Chondrocyte (in vitro differentiated cells): ENCODE results near the gene KMT2B. TPM values are rescaled to one million over a fixed set of nuclear protein-coding genes. Genes with fewer than 3 reads are reported as not detected.

Experiments
- DNase-seq: peaks from one replicate; pipeline ENCODE4 v3.0.0; 2021; ENCODE audit warnings: mixed read lengths, low spot score
- H3K27ac Mint-ChIP-seq: one replicate; pipeline ENCODE4 v1.8.0; 2021; ENCODE audit warnings: mild to moderate bottlenecking, moderate library complexity, mixed read lengths; ENCODE audit not compliant: unreplicated experiment
- H3K27me3 Mint-ChIP-seq: 2 replicates; pipeline ENCODE4 v1.8.0; 2021; ENCODE audit warnings: low read depth, mixed read lengths
- H3K36me3 Mint-ChIP-seq: 2 replicates; pipeline ENCODE4 v1.8.0; 2021; ENCODE audit warnings: low read depth, mixed read lengths
- H3K4me1 Mint-ChIP-seq: 2 replicates; pipeline ENCODE4 v1.8.0; 2021; ENCODE audit warnings: low read depth, mild to moderate bottlenecking, mixed read lengths
- H3K4me3 Mint-ChIP-seq: one replicate; pipeline ENCODE4 v1.8.0; 2021; ENCODE audit warnings: mild to moderate bottlenecking, moderate library complexity, mixed read lengths; ENCODE audit not compliant: unreplicated experiment
- H3K9me3 Mint-ChIP-seq: 2 replicates; pipeline ENCODE4 v1.8.0; 2021; ENCODE audit warnings: low read depth, mixed read lengths
- total RNA-seq: library from RNA; stranded (reverse); gene quantifications from 3 replicates; pipeline ENCODE4 v1.2.1, GENCODE V29; 2021
- TF ChIP-seq, protein P1 (sequence below): fragments of 200-600 bp; sonication (generic); IDR thresholded peaks from 2 replicates; pipeline ENCODE4 v1.5.0; 2021; ENCODE audit warnings: antibody characterized with exemption, mild to moderate bottlenecking, moderate library complexity

KMT2B gene
- total RNA-seq, 1 donor from 2014 or later: 30.8 TPM

GRCh38 chr19:35713904-35714495 lies 3.8 kb upstream of the KMT2B start:
- TF ChIP-seq, protein P1, sequence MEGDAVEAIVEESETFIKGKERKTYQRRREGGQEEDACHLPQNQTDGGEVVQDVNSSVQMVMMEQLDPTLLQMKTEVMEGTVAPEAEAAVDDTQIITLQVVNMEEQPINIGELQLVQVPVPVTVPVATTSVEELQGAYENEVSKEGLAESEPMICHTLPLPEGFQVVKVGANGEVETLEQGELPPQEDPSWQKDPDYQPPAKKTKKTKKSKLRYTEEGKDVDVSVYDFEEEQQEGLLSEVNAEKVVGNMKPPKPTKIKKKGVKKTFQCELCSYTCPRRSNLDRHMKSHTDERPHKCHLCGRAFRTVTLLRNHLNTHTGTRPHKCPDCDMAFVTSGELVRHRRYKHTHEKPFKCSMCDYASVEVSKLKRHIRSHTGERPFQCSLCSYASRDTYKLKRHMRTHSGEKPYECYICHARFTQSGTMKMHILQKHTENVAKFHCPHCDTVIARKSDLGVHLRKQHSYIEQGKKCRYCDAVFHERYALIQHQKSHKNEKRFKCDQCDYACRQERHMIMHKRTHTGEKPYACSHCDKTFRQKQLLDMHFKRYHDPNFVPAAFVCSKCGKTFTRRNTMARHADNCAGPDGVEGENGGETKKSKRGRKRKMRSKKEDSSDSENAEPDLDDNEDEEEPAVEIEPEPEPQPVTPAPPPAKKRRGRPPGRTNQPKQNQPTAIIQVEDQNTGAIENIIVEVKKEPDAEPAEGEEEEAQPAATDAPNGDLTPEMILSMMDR: no peak
- Mint-ChIP-seq H3K4me1 (peaks cover 20% of the 10 kb centered on the region), H3K27me3 (no peaks in the 10 kb centered on the region), H3K36me3 (no peaks in the 10 kb centered on the region), H3K27ac (no peak overlapping the region), H3K4me3 (no peak overlapping the region), H3K9me3 (no peaks in the 10 kb centered on the region)
- DNase-seq: no peak

DNA sequence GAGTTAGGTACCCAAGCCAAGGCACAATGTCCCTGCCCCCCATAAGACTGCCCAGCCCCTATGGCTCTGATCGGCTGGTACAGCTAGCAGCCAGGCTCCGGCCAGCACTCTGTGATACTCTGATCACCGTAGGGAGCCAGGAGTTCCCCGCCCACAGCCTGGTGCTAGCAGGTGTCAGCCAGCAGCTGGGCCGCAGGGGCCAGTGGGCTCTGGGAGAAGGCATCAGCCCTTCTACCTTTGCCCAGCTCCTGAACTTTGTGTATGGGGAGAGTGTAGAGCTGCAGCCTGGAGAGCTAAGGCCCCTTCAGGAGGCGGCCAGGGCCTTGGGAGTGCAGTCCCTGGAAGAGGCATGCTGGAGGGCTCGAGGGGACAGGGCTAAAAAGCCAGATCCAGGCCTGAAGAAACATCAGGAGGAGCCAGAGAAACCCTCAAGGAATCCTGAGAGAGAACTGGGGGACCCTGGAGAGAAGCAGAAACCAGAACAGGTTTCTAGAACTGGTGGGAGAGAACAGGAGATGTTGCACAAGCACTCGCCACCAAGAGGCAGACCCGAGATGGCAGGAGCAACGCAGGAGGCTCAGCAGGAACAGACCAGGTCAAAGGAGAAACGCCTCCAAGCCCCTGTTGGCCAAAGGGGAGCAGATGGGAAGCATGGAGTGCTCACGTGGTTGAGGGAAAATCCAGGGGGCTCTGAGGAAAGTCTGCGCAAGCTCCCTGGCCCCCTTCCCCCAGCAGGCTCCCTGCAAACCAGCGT lies 3.0 kb upstream of the KMT2B start:
- H3K9me3 Mint-ChIP-seq: no peaks in the 10 kb centered on the region
- H3K27me3 Mint-ChIP-seq: no peaks in the 10 kb centered on the region
- peaks cover 27% of the 10 kb centered on the region for H3K4me1 Mint-ChIP-seq
- TF ChIP-seq, protein P1: no peak
- no peaks in the 10 kb centered on the region for H3K36me3 Mint-ChIP-seq
- DNase-seq: no peak
- no peak overlapping the region for H3K27ac Mint-ChIP-seq
- H3K4me3 Mint-ChIP-seq: no peak overlapping the region

DNA sequence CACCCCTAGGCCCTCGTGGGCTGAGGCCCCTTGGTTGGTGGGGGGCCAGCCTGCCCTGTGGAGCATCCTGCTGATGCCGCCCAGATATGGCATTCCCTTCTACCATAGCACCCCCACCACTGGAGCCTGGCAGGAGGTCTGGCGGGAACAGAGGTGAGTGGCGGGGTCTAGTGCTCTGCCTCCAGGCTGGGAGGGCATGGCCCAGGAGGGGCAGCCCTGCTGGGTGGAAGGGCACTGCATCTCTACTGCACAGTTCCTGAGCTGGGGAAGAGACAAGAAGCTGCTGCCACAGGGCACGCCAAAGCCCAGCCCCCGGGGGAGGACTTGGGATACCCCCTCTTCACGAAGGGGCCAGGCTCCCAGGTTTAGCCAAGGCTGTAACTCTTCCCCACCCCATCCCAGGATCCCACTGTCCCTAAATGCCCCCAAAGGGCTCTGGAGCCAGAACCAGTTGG lies 2.4 kb upstream of the KMT2B start:
- Mint-ChIP-seq H3K27me3 (no peaks in the 10 kb centered on the region), H3K27ac (no peak overlapping the region), H3K36me3 (peaks cover 2% of the 10 kb centered on the region), H3K4me1 (peaks cover 30% of the 10 kb centered on the region), H3K4me3 (no peak overlapping the region), H3K9me3 (no peaks in the 10 kb centered on the region)
- peak; percentile 83 for DNase-seq
- TF ChIP-seq, protein P1: no peak

- peak overlapping the region; percentile 96 for H3K4me3 Mint-ChIP-seq
- peaks cover 29% of the 10 kb centered on the region for H3K4me1 Mint-ChIP-seq
- TF ChIP-seq, protein P1: no peak
- H3K36me3 Mint-ChIP-seq: peaks cover 2% of the 10 kb centered on the region
- peak overlapping the region; percentile 97 for H3K27ac Mint-ChIP-seq
- no peaks in the 10 kb centered on the region for H3K9me3 Mint-ChIP-seq
- DNase-seq: peak; percentile 94
- H3K27me3 Mint-ChIP-seq: no peaks in the 10 kb centered on the region
These were observed 1.6 kb upstream of the KMT2B start for GRCh38 chr19:35715981-35716800.
